Neutrophil (primary cell): ENCODE results near the gene PPDPF.

ENCODE experiments used
- H3K27ac ChIP-seq: fragments of 200-600 bp; sonication (generic); 2 replicates; pipeline ENCODE4 v1.5.1; 2016; ENCODE audit warnings: mild to moderate bottlenecking, moderate library complexity
- H3K27me3 ChIP-seq: fragments of 200-600 bp; sonication (generic); 2 replicates; pipeline ENCODE4 v1.6.0; 2016; ENCODE audit warnings: mild to moderate bottlenecking
- H3K36me3 ChIP-seq: fragments of 200-600 bp; sonication (generic); 2 replicates; pipeline ENCODE4 v1.5.1; 2017
- H3K4me1 ChIP-seq, 2 experiments: fragments of 200-600 bp in 1 of 2; sonication (generic) in 1 of 2; 1 replicate in 1 of 2; 2 replicates in 1 of 2; pipeline versions ENCODE4 v1.5.1 to v1.6.1; 2013 to 2016; ENCODE audit warnings: low read depth in 1 of 2, low read length in 1 of 2, mild to moderate bottlenecking in 1 of 2, moderate library complexity in 1 of 2; ENCODE audit not compliant: control insufficient read depth in 1 of 2, insufficient read depth in 1 of 2
- H3K4me3 ChIP-seq, 2 experiments: fragments of 200-600 bp in 1 of 2; sonication (generic) in 1 of 2; 1 replicate in 1 of 2; 2 replicates in 1 of 2; pipeline ENCODE4 v1.5.1; 2013 to 2016; ENCODE audit warnings: low read depth in 1 of 2, low read length in 1 of 2, mild to moderate bottlenecking in 1 of 2, moderate library complexity in 1 of 2
- H3K9me3 ChIP-seq: fragments of 200-600 bp; sonication (generic); 2 replicates; pipeline ENCODE4 v1.5.1; 2016
- CTCF ChIP-seq: fragments of 200-600 bp; sonication (generic); IDR thresholded peaks from 2 replicates; pipeline ENCODE4 v1.5.1; 2016; ENCODE audit warnings: antibody characterized with exemption

The PPDPF gene

GRCh38 chr20:63548542-63548941 lies 28.0 kb downstream of the PPDPF start:
- Histone ChIP-seq H3K36me3 (no peaks in the 10 kb centered on the region), H3K27me3 (peaks cover 96% of the 10 kb centered on the region), H3K9me3 (no peaks in the 10 kb centered on the region), H3K27ac (no peak overlapping the region), H3K4me1 (peaks cover 4 to 7% of the 10 kb centered on the region in 2 experiments), H3K4me3 (no peak overlapping the region)
- no peak for TF ChIP-seq CTCF

- no peaks in the 10 kb centered on the region for H3K36me3 ChIP-seq
- peaks cover 4 to 12% of the 10 kb centered on the region in 2 experiments for H3K4me1 ChIP-seq
- H3K4me3 ChIP-seq = no peak overlapping the region
- H3K27ac ChIP-seq = no peak overlapping the region
- H3K9me3 ChIP-seq = no peaks in the 10 kb centered on the region
- peaks cover 100% of the 10 kb centered on the region for H3K27me3 ChIP-seq
- no peak for TF ChIP-seq CTCF
Measured at GRCh38 chr20:63549019-63549418, 28.5 kb downstream of the PPDPF start.

GRCh38 chr20:63549679-63550282 lies 29.2 kb downstream of the PPDPF start:
- peaks cover 100% of the 10 kb centered on the region for H3K27me3 ChIP-seq

GRCh38 chr20:63551068-63551467 lies 30.5 kb downstream of the PPDPF start:
- no peak for TF ChIP-seq CTCF
- Histone ChIP-seq H3K4me1 (peaks cover 9 to 17% of the 10 kb centered on the region in 2 experiments), H3K27me3 (peaks cover 100% of the 10 kb centered on the region), H3K27ac (no peak overlapping the region), H3K36me3 (peaks cover 7% of the 10 kb centered on the region), H3K4me3 (no peak overlapping the region), H3K9me3 (no peaks in the 10 kb centered on the region)

More at GRCh38 chr20:63549679-63550282, 29.2 kb downstream of the PPDPF start:
- Histone ChIP-seq H3K4me1 (peaks cover 9 to 17% of the 10 kb centered on the region in 2 experiments), H3K9me3 (no peaks in the 10 kb centered on the region), H3K27ac (no peak overlapping the region), H3K4me3 (no peak overlapping the region), H3K36me3 (no peaks in the 10 kb centered on the region)
- TF ChIP-seq CTCF = no peak

- Histone ChIP-seq H3K4me3 (peak overlapping the region in 1 of 2 experiments; percentile 55), H3K9me3 (no peaks in the 10 kb centered on the region), H3K27me3 (peaks cover 91% of the 10 kb centered on the region), H3K27ac (no peak overlapping the region), H3K4me1 (peaks cover 9 to 17% of the 10 kb centered on the region in 2 experiments), H3K36me3 (peaks cover 22% of the 10 kb centered on the region)
- TF ChIP-seq CTCF = no peak
Measured at GRCh38 chr20:63552481-63553249, 32.1 kb downstream of the PPDPF start.
